PC-3 (cell line): Measurements from ENCODE around the gene TACO1.

ENCODE experiments used
- CTCF ChIP-seq: fragments of 300-600 bp; sonication (generic); conservative IDR thresholded peaks from 2 replicates; pipeline ENCODE4 v1.5.1; 2017; ENCODE audit warnings: antibody characterized with exemption, low read depth, mild to moderate bottlenecking, low read length
- EZH2phosphoT487 ChIP-seq: fragments of 300-600 bp; sonication (generic); IDR thresholded peaks from 2 replicates; pipeline ENCODE4 v1.6.1; 2018; ENCODE audit warnings: mild to moderate bottlenecking, antibody characterized with exemption, low read length, borderline replicate concordance

- no peak for TF ChIP-seq CTCF
- TF ChIP-seq EZH2phosphoT487 = no peak
Measured at GRCh38 chr17:63587770-63588169, 12.9 kb upstream of the TACO1 start.
